MM.1S (cell line): ENCODE data around the gene LRRC26.
A peak's percentile ranks its signal among the peaks of the same experiment; 100 is the strongest.

Experiments
- DNase-seq: peaks from one replicate; pipeline ENCODE4 v3.0.0-alpha.2; 2015
- H2AFZ ChIP-seq: fragments of 300-600 bp; sonication (generic); 2 replicates; pipeline ENCODE4 v1.6.0; 2016; ENCODE audit warnings: antibody characterized with exemption, low read length
- H3F3A ChIP-seq: fragments of 300-600 bp; sonication (generic); 2 replicates; pipeline ENCODE4 v1.6.1; 2016; ENCODE audit warnings: mild to moderate bottlenecking, antibody characterized with exemption, low read length, moderate library complexity, mixed read lengths; ENCODE audit not compliant: insufficient read depth
- H3K27ac ChIP-seq: fragments of 300-600 bp; sonication (generic); 2 replicates; pipeline ENCODE4 v1.5.1; 2016; ENCODE audit warnings: mild to moderate bottlenecking, low read length
- H3K27me3 ChIP-seq: fragments of 300-600 bp; sonication (generic); replicated peaks from 2 replicates; pipeline ENCODE4 v1.6.0; 2016; ENCODE audit warnings: low read length; ENCODE audit not compliant: insufficient read depth
- H3K36me3 ChIP-seq: fragments of 300-600 bp; sonication (generic); replicated peaks from 2 replicates; pipeline ENCODE4 v1.6.1; 2016; ENCODE audit warnings: mild to moderate bottlenecking, low read length, mixed read lengths; ENCODE audit not compliant: insufficient read depth
- H3K4me1 ChIP-seq: fragments of 300-600 bp; sonication (generic); 2 replicates; pipeline ENCODE4 v1.6.1; 2016; ENCODE audit warnings: low read length, mixed read lengths
- H3K4me2 ChIP-seq: fragments of 300-600 bp; sonication (generic); 2 replicates; pipeline ENCODE4 v1.6.0; 2016; ENCODE audit warnings: low read depth, low read length
- H3K4me3 ChIP-seq: fragments of 300-600 bp; sonication (generic); 2 replicates; pipeline ENCODE4 v1.5.1; 2016; ENCODE audit warnings: low read length, mixed read lengths
- H3K79me2 ChIP-seq: fragments of 300-600 bp; sonication (generic); 2 replicates; pipeline ENCODE4 v1.6.1; 2016; ENCODE audit warnings: mixed run types, low read length, mixed read lengths
- H3K9ac ChIP-seq: fragments of 300-600 bp; sonication (generic); 2 replicates; pipeline ENCODE4 v1.6.1; 2016; ENCODE audit warnings: low read length, mixed read lengths
- H3K9me2 ChIP-seq: fragments of 300-600 bp; sonication (generic); replicated peaks from 2 replicates; pipeline ENCODE4 v1.6.1; 2016; ENCODE audit warnings: mild to moderate bottlenecking, low read length, mixed read lengths; ENCODE audit not compliant: insufficient read depth
- H3K9me3 ChIP-seq: fragments of 300-600 bp; sonication (generic); replicated peaks from 2 replicates; pipeline ENCODE4 v1.6.1; 2016; ENCODE audit warnings: mild to moderate bottlenecking, low read length, mixed read lengths; ENCODE audit not compliant: insufficient read depth
- H4K20me1 ChIP-seq: fragments of 300-600 bp; sonication (generic); 2 replicates; pipeline ENCODE4 v1.6.1; 2016; ENCODE audit warnings: mild to moderate bottlenecking, low read length, moderate library complexity, mixed read lengths; ENCODE audit not compliant: insufficient read depth
- EZH2 ChIP-seq: fragments of 300-600 bp; sonication (generic); optimal IDR thresholded peaks from 2 replicates; pipeline ENCODE3; 2017; ENCODE audit warnings: low read depth, mild to moderate bottlenecking, antibody characterized with exemption, low read length, mixed read lengths
- EZH2phosphoT487 ChIP-seq: fragments of 300-600 bp; sonication (generic); IDR thresholded peaks from 2 replicates; pipeline ENCODE4 v1.6.1; 2018; ENCODE audit warnings: antibody characterized with exemption, low read length
- TF ChIP-seq, protein P1 (sequence below): fragments of 300-600 bp; sonication (generic); IDR thresholded peaks from 2 replicates; pipeline ENCODE4 v1.5.1; 2016; ENCODE audit warnings: antibody characterized with exemption, low read length, mixed read lengths

The LRRC26 gene

DNA sequence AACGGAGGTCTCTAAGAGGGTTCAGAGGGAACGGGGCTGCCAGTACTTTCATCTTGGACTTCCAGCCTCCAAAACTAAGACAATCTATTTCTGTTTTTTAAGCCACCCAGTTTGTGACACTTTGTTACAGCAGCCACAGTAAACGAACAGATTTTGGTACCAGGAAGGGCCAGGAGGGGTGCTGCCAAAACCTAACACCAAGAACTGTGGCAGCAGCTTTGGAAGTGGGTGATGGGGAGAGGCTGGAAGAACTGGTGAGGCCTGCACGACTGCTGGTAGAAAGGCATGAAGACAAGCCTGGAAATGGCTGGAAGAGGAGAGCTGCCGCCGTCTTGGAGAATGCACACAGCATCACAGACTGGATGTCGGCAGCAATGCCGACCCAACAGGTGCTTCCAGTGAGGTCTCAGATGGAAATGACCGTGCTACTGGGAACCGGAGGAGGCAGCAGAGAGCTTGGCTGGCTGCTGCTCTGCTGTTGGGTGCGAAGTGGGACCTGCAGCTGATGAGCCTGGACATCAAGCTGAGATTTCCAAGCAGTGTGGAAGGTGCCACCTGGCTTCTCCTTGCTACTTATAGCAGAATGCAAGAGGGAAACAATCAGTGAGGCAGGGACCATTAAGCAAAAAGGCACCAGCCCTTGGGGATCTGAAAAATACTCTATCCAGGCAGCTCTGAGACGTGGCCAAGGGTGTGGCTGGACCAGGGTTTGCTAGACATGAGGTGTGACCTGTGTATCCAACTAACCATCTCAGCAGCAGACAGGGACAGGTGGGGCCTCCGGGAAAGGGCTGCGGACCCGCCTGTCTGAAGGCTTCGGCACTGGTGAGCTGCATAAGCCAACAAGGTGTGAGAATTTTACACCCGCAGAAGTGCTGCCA lies 6.7 kb upstream of the LRRC26 start:
- H3K9me2 ChIP-seq: no peaks in the 10 kb centered on the region
- no peaks in the 10 kb centered on the region for H3K36me3 ChIP-seq
- H3K4me3 ChIP-seq: no peak overlapping the region
- peaks cover 13% of the 10 kb centered on the region for H3K27me3 ChIP-seq
- H3K9me3 ChIP-seq: no peaks in the 10 kb centered on the region
- H3K4me2 ChIP-seq: no peak overlapping the region
- no peak overlapping the region for H3K9ac ChIP-seq
- peaks cover 10% of the 10 kb centered on the region; the same call in 1 of the 2 replicates for H3F3A ChIP-seq
- no peak overlapping the region for H3K27ac ChIP-seq
- no peak for TF ChIP-seq EZH2phosphoT487
- TF ChIP-seq, protein P1, sequence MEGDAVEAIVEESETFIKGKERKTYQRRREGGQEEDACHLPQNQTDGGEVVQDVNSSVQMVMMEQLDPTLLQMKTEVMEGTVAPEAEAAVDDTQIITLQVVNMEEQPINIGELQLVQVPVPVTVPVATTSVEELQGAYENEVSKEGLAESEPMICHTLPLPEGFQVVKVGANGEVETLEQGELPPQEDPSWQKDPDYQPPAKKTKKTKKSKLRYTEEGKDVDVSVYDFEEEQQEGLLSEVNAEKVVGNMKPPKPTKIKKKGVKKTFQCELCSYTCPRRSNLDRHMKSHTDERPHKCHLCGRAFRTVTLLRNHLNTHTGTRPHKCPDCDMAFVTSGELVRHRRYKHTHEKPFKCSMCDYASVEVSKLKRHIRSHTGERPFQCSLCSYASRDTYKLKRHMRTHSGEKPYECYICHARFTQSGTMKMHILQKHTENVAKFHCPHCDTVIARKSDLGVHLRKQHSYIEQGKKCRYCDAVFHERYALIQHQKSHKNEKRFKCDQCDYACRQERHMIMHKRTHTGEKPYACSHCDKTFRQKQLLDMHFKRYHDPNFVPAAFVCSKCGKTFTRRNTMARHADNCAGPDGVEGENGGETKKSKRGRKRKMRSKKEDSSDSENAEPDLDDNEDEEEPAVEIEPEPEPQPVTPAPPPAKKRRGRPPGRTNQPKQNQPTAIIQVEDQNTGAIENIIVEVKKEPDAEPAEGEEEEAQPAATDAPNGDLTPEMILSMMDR: peak; percentile 56
- DNase-seq: peak; percentile 31
- no peaks in the 10 kb centered on the region for H4K20me1 ChIP-seq
- no peak overlapping the region for H2AFZ ChIP-seq
- no peaks in the 10 kb centered on the region for H3K4me1 ChIP-seq
- no peaks in the 10 kb centered on the region for H3K79me2 ChIP-seq

DNA sequence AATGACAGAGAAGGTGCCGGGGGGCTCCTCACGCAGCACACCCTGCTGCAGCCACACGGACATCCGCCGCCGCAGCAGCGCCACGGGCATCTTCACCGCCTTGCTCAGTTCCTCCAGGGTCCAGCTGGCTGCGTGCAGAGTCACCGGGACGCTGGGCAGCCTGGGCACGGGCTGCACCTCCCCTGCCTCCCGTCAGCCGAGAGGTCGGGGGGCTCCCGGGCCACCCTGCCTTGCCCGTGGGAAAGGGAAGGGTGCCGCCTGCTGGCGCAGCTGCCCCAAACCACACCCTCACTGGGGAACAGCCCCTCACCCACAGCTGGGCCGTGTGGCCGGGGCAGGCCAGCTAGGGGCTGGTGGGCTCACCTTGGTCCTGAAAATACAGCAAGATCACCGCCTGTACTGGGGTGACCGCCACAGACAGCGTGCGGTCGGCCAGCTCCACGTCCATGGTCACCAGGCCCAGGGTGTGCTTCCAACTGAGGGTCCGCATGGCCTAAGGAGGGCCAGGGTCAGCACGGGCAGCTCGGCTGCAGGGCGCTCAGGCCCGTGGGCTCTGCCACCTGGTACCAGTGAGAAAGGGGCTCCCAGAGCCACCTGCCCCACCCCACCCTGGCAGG lies 5.6 kb upstream of the LRRC26 start:
- H3K9me2 ChIP-seq: no peaks in the 10 kb centered on the region
- no peak overlapping the region for H3K4me3 ChIP-seq
- H3K9me3 ChIP-seq: no peaks in the 10 kb centered on the region
- no peaks in the 10 kb centered on the region for H3K36me3 ChIP-seq
- TF ChIP-seq, protein P1: no peak
- no peaks in the 10 kb centered on the region for H3K79me2 ChIP-seq
- no peak for DNase-seq
- H3K27ac ChIP-seq: no peak overlapping the region
- H2AFZ ChIP-seq: no peak overlapping the region
- H3K4me2 ChIP-seq: no peak overlapping the region
- H3F3A ChIP-seq: peaks cover 10% of the 10 kb centered on the region; the same call in 1 of the 2 replicates
- H3K27me3 ChIP-seq: peaks cover 24% of the 10 kb centered on the region
- H3K9ac ChIP-seq: no peak overlapping the region
- H3K4me1 ChIP-seq: no peaks in the 10 kb centered on the region
- no peaks in the 10 kb centered on the region for H4K20me1 ChIP-seq

DNA sequence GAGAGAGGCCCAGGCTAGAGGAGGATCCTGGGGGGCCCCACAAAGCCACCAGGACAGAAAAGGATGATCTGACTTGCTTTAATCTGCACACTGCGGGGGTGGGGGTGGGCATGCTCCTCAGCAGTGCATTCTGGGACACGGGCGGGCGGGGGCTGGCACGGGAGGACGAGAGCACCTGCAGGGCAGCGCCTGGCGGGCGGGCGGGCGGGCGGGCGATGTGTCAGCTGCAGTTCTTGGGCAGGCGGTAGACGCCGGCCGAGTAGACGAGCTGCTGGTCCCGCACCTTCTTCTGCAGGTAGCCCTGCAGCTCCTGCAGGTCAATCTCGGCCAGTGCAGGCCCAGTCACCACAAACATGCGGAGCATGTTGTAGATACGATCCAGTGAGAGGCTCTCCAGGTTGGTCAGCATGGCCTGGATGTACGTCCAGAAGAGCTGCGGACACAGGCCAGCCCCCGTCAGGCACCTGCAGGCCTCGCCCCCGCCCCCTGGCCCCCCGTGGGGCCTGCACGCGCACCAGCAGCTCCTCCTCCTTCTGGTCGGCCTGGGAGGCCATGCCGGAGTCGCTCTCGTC lies 5.0 kb upstream of the LRRC26 start:
- Histone ChIP-seq H3K27me3 (peaks cover 30% of the 10 kb centered on the region), H3K36me3 (no peaks in the 10 kb centered on the region), H3K79me2 (no peaks in the 10 kb centered on the region), H3K9me3 (no peaks in the 10 kb centered on the region), H3K4me1 (no peaks in the 10 kb centered on the region), H3F3A (peaks cover 10% of the 10 kb centered on the region; the same call in 1 of the 2 replicates), H2AFZ (no peak overlapping the region), H4K20me1 (no peaks in the 10 kb centered on the region), H3K27ac (no peak overlapping the region), H3K9me2 (no peaks in the 10 kb centered on the region), H3K4me2 (no peak overlapping the region), H3K9ac (no peak overlapping the region), H3K4me3 (no peak overlapping the region)
- TF ChIP-seq EZH2phosphoT487 (no peak), EZH2 (no peak)
- TF ChIP-seq, protein P1: no peak
- no peak for DNase-seq
